Liver (tissue), 3 donors: Measurements from ENCODE around the gene PAK1.

ENCODE experiments used
- CTCF ChIP-seq: fragments of 150-350 bp; IDR thresholded peaks from 2 replicates; pipeline ENCODE4 v1.5.1; 2017; ENCODE audit warnings: improper control_type of control experiment, low read depth, low read length; ENCODE audit not compliant: missing input control
- HNF4G ChIP-seq: IDR thresholded peaks from 2 replicates; pipeline ENCODE4 v1.6.1; 2016; ENCODE audit warnings: antibody characterized with exemption
- MAX ChIP-seq: IDR thresholded peaks from 2 replicates; pipeline ENCODE4 v1.6.1; 2016; ENCODE audit warnings: antibody characterized with exemption
- RAD21 ChIP-seq, 2 donors: IDR thresholded peaks; 2 replicates each; pipeline ENCODE4 v1.6.1; 2016; ENCODE audit warnings: antibody characterized with exemption in 2 of 2, mild to moderate bottlenecking in 2 of 2
- YY1 ChIP-seq: IDR thresholded peaks from 2 replicates; pipeline ENCODE4 v1.6.1; 2016; ENCODE audit warnings: antibody characterized with exemption, mild to moderate bottlenecking
- donor health status: healthy.
- donor health status: healthy.

- TF ChIP-seq MAX (no peak), CTCF (no peak), RAD21 (IDR thresholded peaks at IDR 0.05) (no peak), YY1 (no peak), HNF4G (no peak)
These were observed 25.6 kb downstream of the PAK1 start for GRCh38 chr11:77448269-77448668.
